Activated CD4-positive, alpha-beta T cell treated with anti-CD3 and anti-CD28 coated beads for 4 hours (primary cell): ENCODE results near the gene SNCB.
A peak's percentile ranks its signal among the peaks of the same experiment; 100 is the strongest.

Source experiments
- DNase-seq, 2 donors: peaks; one replicate each; pipeline ENCODE4 v3.0.0-alpha.2; 2020

SNCB gene

DNA sequence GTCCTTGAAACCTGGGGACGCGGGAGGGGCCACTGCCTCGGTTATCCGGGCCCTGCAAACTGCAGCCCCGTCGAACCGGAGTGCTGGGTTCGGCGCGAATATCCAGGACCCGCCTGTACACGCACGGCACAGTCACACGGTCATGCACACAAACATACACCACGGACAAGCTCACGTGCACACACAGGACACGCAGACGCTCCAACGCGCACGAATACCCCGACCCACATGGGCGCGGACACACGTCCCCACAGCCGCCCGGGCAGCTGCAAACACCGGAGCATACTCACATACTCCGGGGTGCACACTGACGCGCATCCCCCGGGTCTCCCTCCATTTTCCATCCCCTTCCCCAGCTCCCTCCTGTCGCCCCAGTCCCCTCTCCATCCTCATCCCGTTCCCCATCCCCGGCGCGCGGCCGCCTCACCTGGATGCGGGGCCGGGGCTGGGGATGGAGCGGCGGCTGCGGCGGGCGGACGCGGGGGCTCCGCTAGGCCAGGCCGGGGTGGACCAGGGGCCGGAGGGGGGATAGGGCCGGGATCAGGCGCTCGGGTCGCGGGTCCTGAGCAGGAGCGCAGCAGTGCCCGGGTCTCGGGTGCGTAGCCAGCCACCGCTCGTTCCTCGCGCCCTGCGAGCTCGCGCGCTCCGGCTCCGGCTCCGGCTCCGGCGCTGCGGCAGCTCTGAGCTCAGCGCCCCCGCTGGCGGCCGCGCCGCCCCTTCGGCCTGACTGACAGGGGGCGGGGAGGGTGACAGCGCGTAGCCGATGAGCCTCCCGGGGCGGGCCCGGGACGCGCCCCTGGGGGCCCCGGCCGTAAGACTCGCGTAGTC is at the start of gene SNCB, which contains the start of gene EIF4E1B:
Gene SNCB (minus strand): TSS at position 682 of the 828 bp plus-strand sequence. CDS start 880 bp downstream, outside the sequence.
Gene EIF4E1B (plus strand): TSS at position 823 of the 828 bp plus-strand sequence. CDS start 12,113 bp downstream, outside the sequence.
- peak in 1 of 2 donors; percentile 28 for DNase-seq

DNA sequence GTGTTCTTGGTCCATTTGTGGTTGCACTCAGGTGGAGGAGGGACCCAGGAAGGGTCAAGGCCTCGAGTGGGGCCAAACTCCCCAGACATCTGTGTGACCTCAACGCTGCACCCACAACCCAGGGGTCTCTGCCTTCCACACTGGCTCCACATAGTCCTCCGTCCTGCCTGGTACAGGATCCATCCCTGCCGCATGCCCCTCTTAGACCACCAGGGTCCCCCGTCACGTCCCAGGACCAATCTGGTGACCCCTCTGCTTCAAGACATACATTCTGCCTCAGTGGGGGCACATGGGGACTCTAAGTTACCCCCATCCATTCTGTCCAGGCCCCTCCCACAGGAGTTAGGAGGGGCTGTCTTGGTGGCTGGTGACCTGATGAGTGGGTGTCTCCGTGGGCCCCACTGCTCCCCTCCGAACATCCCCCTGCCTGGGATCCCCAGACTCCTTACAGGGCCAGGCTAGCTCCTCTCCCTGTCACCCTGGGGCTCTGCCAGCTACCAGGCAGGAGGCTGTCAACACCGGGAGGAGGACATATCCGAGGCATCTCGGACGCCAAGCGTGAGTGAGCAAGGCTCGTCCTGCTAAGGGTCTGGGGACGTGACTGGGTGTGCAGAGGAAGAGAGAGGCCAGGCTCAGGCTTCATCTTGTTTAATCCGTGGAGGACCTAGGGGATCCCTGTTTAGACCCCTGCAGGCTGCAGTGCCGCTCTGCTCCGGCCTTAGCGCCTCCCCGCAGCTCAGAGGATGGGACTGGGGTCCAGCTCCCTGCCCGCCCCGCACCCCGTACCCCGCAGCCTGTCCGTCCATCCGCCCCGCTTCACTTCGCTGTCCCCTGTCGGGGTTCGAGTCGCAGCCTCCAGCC is 49.3 kb upstream of the SNCB start:
- DNase-seq: no peak

DNA sequence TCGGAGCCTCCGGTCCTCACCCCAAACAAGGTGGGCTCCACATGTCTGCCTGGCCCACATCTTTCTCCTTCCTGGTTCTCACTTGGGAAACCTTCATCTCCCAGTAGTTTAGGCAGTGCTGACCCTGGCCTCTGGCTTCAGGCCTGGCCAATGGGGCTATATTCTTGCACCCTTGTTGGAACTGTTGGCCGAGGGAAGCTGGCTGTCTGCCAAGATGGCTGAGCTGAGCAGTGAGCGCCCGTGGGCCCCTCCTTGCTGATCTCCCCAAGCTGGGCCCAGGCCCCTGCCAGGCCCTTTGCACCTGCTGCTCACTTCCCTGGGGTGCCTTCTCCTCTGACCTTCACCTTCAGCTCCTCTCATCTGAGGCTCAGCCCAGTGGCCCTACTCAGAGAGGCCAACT is 48.2 kb upstream of the SNCB start:
- no peak for DNase-seq

DNA sequence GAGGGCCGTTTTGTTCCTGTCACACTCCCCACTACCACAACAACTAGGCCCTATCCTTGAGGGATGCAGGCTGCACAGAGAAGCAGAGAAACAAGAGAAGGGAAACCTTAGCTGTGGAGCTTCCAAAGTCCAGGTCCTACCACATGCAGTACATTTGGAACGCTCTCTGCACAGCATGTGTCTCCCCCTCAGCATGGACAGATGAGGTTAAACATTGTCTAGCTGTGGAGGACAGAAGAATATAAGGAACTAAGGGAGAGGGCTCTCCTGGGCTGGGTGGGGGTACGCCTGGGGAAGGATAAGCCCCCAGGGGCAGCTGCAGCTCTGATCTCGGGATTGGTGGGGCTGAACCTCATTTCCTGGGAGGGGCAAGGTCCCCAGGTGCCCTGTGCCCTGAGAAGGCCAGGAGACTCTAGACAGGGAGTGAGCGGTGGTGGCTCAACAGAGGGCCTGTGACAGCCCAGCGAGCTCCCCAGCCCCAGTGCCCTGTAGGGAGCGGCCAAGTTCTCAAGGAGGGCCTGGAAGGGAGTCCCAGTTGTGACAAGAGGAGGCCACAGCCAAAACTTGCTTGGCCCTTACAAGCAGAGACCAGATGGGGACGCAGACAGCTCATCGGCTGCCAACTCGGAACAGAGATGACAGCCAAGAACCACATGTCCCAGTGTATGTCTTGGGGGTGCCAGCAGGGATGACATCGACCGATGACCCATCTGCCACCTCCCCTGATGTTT is 47.0 kb upstream of the SNCB start:
- no peak for DNase-seq

DNA sequence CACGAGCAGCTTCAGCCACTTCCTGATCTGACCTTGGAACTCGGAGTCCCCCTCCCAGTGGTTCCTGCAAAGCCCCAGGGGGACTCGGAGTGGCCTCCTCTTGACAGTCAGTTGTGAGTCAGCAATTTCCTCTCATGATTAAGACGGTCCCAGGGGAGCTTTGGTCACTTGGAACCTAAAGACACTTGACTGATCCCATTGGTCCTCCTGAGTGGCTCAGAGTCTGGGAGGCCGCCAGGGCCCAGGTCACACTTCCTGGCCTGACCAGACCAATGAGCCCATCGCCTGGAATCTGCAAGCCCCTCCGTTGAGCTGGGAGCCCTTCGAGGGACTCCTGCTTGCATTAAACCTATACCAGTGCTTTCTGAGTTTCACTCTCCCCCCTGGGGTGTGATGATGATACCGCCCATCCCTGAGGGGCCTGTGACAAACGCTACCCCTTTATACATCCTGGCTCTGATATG is 46.1 kb upstream of the SNCB start:
- DNase-seq: no peak

DNA sequence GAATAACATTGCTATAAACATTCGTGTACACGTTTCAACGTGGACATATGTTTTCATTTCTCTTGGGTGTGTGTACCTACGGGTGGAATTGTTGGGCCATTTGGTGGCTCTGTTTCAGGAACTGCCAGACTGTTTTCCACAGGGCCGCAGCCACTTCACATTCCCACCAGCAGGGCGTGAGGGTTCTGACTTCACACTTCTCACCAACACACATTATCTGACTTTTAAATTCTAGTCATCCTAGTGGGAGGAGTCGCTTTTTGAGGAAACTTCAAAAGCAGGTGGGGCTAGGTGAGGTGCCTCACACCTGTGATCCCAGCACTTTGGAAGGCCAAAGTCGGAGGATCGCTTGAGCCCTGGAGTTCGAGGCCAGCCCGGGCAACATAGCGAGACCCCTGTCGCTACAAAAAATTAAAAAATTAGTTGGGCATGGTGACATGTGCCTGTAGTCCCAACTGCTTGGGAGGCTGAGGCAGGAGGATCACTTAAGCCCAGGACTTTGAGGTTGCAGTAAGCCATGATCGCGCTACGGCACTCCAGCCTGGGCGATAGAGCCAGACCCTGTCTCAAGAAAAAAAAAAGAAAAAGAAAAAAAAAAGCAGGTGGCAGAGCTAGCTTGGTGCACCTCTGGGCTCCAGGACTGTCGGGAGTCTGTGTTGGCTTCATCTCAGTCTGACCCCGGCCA is 45.5 kb upstream of the SNCB start:
- DNase-seq: no peak

DNA sequence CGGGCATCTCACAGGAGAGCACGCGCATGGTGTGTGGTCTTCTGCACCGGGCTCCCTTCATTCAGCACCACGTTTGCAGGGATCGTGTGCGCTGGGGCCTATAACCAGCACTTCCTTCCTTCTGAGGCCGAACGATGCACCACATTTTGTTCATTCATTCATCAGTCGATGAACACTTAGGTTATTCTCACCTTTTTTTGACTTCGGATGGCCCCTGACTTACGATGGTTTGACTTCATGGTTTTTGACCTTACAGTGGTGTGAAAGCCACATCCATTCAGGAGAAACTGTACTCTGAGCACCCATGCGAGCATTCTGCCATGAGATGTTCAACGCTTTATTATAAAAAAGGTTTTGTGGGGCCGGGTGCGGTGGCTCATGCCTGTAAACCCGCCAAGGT is 44.5 kb upstream of the SNCB start:
- no peak for DNase-seq

DNA sequence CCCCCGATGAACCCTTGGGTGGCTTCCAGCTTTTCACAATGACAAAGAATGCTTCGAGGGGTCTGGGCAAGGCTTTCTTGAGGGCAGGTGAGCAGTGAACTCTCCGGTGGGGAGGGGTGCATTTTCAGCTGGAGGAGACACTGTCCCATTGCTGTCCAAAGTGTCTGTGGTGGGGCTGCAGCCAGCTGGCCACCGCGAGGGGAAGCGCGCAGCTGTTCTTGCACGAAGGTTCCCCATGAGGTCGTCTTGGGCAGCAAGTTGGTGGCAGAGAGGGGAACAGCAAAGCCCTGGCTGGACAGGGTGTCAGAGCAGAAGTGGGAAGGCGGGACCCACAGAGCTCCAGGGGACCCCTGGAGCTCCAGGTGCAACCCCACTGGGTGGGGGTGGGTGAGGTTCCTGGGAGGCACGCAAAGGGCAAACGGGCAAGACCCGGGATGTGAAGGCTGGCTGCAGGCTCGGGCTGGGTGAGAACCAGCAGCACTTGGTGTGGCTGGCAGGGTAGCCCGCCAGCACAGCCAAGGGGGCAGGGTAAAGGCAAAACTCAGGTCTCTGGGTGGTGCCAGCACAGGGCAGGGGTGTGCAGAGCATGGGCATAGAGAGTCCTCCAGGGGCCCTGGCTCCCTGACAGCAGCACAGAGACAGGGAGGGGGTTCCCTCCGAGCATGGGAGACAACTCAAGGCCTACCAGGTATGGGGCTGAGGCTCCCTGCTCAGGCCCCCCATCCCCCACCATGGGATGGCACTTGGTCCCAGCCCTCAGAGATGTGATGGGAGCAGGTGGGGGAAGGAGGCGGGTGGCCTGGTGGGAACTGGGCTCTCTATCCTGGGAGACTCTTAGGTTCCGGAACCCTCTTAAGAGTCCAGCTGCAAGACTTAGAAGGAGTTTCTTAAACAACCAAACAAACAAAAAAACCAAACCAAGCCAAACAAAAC is 43.6 kb upstream of the SNCB start:
- DNase-seq: no peak

DNA sequence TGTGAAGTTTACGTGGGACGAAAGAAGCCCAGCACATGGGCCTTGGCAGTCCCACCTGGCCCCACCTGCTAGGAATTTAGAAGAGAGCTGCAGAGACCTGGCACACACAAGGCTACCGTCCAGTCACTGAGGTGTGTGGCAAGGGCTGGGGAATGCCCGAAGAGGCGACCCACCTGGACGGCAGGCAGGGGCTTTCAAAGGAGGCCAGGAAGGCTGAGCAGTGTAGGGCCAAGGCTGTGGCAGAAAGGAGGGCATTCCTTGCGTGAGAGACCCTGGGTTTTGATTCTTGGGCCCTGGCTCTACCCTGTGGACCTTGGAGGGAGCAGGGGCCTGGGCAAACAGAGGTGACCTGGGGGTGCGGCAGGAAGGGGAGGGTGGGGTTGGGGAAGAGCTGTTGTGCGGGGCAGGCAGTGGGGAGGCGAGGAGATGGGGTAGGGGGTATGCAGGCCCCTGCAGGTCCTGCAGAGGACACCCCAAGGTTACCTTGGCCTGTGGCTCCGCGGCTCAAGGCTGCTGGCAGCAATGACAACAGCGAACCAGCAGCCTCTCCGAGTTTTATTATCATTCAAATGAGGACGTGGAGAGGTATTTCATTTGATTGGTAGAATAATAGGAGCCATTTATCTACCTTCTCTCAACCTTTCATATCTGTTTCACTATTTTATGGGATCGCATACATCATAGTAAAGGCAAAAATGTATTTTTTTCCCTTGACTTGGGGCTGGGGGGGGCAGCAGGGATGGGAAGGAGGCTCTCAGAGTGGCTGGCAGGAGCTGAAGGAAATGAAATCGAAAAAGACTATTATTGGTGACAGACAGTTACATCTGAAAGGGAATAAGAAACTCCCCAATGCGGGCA is 41.8 kb upstream of the SNCB start:
- DNase-seq: no peak

DNA sequence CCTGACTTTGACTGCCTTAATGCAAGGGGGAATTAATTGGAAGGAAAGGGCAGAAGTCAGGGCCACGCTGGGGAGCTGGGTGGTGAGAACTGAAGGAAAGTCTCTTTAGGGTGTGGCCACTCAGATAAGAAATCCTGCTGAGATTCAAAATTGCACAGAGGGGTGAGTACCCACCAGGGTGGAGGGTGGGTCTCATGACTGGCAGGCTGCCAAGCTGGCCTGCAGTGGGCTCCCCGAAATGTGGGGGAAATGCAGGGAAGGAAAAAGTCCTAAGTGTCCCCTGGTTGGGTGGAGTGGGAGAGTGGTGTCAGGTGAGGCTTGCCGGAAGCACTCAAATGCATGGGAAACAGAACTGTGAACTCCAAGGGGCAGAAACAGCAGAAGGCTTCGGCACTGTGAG is 41.1 kb upstream of the SNCB start:
- DNase-seq: no peak

DNA sequence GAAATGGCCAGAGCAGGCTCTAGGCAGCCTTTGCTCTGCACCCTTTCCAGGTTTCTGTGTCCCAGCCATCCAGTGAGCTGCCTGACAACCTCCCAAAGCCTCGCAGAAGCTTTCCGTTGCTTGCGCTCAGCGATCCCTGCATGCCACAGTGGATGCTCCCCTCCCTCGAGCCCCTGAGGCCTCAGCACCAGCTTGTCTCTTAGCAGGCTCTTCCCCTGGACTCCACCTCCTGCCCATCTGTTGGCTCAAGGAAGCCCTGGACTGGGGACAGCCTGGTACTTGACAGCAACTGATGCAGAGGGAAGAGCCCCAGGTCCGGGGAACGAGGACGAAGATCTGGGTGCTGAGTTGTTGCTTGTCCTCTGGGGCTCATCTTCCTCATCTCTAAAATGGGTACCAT is 40.1 kb upstream of the SNCB start:
- no peak for DNase-seq

DNA sequence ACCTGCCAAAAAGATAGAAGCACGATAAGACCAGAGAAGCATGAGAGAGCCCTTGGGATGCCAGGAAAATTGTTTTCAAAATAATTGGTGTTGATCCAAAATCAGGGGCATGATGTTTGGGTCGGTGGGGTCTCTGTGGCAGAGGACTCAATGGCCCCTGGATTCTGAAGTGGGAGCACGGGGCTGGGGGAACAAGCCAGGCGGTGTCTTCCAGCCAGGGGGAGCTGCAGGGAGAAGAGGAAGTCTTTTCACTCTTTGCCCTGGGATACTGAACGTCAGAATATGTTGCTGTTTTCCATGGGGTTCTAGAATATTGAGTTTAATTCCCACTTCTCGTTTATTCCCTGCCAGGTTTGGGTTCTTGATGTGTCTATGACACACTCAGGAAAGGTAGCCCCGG is 37.3 kb upstream of the SNCB start:
- DNase-seq: no peak

DNA sequence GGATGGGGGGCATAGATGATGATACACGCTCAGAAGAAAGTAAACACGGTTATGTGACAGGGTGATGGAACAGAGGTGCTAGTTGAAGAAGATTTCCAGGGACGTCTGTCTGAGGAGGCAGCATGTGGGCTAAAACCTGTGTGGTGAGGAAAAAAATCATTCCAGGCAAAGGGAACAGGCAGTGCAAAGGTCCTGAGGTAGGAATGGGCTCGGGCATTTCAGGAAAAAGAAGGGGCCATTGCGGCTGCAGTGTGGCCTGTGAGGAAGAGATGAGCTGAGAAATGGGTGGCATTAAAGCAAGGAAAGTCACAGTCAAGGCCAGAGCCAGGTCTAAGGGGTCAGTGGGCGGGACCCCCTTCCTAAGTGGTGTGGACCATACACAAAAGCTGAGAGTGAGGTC is 35.2 kb upstream of the SNCB start:
- DNase-seq: no peak

DNA sequence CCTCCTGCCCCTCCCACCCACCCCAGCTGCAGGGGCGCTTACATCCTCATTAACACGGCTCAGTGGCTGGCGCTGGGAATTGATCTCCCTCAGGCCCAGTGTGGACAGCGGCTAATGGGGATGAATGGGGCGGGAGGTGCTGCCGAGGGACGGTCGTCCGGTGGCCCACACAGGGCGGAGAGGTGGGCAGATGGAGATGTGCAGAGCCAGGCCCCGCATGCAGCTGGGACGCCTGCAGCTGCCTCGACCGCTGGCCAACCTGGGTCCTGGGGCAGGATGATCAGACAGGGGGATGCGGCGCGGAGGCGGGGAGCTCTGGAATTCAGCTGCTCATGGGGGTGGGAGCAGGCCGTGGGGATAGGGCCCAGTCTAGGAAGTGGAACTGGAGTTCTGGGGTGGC is 34.6 kb upstream of the SNCB start:
- DNase-seq: no peak

DNA sequence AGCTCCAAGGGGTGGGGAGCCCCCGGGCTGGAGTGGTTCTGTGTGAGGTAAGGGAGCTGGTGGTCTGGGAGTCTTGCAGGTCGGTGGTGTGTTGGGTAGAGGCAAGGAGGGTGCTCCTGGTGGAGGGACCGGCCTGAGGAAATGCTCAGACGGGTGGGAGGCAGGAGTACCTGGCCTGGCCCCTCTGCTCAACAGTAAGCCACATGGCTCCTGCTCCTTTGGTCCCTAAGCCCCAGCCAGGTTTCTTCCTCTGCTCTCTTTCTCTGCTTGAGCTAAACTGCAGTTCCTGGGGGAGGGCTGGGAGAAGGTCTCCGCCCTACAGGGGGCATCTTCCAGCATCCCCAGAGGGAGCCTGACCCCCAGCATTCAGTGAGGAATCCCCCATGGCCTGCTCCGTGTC is 34.1 kb upstream of the SNCB start:
- no peak for DNase-seq

DNA sequence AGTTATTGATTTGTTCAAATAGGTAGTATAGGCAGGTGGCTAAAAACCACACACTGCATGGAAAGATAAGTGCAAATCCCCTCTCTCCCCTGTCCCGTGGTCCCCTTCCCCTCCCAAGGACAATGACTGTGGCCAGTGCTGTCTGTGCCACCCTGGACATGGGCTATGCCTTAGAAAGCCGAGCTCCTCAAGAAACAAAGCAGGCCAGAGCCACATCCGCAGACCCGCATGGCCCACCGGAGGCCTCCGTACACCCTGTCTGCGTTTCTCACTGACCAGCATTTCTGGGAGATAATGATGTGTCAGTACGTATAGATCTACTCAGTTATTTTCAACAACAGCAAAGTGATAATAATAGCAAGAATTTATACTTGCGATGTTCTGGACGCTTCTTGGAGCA is 33.2 kb upstream of the SNCB start:
- no peak for DNase-seq

DNA sequence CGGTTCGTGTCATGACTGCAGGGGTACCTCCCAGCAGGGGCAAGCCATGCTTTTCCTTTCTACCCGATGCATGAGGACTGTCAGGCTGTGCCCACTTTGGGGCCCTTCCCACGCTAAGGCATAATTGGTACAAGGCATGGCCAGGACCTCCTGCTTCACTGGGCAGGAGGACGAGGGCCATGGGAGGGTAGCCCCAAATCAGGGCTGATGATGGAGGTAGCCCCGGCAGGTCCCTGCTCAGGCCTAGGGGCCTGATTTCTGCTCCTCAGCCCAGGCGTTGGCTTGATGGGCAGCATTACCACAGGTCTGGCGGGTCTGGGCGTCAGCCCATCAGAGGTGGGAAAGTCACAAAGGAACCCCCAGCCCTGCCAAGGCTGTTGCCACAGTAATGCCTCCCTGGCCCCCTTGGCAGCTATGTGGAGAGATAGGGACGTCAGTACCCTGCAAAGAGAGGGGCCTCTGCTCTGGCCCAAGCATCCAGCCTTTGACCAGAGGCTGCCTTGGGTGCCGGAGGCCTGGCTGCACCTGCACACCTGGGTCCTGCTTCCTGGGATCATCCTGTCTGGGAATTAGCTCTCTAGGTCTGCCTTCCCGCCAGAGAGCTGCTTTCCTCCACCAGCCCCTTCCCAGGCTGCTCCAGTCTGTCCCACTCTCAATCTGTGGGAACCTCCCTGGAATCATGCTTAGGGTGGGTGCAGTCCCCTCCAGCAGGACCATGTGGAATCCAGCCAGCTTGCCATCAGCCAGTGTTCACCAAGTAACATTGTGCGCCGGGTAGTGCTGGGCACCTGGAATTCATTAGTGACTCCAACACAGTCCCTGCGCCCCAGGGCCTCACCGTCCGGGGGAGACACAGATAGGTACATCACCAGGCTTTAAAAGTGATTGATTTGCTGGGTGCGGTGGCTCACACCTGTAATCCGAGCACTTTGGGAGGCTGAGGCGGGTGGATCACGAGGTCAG is 32.3 kb upstream of the SNCB start:
- no peak for DNase-seq

DNA sequence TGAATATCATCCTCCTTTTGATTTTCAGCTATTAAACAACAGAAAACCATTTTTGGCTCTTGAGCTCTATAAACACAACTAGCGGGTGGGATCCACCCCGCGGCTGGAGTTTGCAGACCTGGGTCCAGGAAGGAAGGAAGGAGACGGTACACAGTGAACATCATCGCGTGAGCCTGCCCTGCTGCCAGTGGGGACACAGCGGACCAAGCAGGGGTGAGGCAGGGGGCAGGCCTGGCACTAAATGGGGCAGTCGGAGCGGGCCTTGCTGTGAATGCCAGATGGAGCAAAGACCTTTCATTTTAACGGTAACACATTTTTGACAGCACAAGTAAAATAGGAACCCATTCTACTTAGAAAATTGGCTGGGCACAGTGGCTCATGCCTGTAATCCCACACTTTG is 31.3 kb upstream of the SNCB start:
- DNase-seq: no peak
